Activated CD8-positive, alpha-beta memory T cell treated with anti-CD3 and anti-CD28 coated beads for 1 hour (primary cell): ENCODE results near the gene EFHD2.
"Not testable (repeated sequence)": the region's sequence is repeated elsewhere in the genome, so short reads cannot be mapped to it uniquely, and the experiment has no call there.

Experiments
- DNase-seq, 2 donors: peaks; one replicate each; pipeline ENCODE4 v3.0.0-alpha.2; 2020; ENCODE audit warnings: low read depth in 1 of 2; ENCODE audit errors: extremely low read depth in 1 of 2

EFHD2 gene

GRCh38 chr1:15449567-15449966, 39.9 kb downstream of the EFHD2 start:
- DNase-seq: no peak

DNA sequence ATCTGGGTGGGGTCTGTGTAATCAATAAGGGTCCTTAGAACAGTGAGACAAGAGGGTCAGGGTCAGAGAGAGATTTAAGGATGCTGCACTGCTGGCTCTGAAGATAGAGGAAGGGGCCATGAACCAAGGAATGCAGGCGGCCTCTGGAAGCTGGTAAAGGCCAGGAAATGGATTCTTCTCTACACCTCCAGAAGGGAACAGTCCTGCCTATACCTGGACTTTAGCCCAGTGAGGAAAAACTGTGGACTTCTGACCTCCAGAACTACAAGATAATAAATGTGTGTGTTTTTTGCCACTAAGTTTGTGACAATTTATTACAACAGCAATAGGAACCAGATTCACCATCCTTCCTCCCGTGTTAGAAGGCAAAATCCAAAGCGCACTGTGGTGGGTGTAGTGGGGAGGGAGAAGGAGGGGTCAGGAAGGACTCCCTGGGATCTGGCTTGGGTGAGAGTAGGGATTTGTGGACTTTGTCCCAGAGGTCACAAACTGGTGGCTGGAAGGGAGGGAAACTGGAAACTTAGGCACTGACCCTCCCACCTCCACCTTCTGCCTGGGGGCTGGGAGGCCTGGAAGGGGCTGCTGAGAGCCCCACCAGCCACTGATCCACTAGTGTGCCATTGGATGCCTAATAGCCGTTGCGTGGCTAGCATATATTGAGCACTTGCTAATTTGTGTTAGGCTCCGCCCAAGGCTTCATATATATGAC, 41.5 kb downstream of the EFHD2 start:
- no peak for DNase-seq

GRCh38 chr1:15452216-15452615, 42.5 kb downstream of the EFHD2 start:
- no peak for DNase-seq

DNA sequence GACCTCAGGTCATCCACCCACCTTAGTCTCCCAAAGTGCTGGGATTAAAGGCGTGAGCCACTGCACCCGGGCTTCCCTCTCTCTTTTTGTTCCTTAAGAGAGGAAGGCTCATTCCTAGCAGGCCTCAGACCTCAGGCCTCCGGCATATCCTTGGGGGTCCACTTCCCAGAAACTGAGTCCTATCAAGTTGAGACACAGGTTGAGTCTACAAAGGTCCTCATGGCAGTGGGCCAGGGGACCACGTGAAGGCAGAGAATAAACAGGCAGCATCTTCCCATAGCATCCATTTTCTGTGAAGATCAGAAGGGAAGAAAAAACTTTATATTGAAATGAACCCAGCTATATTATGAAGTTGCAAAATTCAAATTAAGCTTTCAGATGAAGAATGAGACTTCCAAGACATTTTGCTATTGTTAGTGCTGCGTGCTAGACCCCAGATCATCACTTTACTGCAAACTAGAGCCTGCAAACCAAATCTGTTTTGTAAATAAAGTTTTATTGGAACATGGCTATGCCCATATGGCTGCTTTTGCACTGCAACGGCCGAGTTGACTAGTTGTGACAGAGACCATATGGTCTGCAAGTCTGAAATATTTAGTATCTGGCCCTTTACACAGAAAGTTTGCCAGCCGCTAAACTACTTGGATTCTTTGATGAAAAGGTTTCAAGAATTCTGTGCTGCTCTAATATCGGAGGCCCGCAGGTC, 43.3 kb downstream of the EFHD2 start:
- no peak for DNase-seq

GRCh38 chr1:15453734-15454133, 44.0 kb downstream of the EFHD2 start:
- DNase-seq: no peak

GRCh38 chr1:15454256-15454655, 44.6 kb downstream of the EFHD2 start:
- no peak for DNase-seq

DNA sequence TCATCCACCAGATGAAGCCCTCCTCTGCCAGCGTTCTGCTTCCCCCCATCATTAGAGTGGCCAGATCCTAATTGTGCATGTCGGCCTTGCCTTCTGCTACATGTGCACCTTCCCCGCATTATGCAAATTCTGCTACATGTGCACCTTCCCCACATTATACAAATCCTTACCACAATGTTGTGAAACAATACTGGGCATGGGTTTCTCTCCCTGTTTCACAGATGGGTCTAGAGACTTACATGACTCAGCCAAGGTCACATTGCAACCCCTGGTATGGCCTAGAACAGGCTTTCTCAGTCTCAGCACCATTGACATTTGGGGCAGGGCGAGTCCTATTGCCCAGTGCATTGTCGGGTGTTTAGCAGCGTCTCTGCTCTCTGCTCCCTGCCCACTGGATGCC, 45.8 kb downstream of the EFHD2 start:
- no peak for DNase-seq

DNA sequence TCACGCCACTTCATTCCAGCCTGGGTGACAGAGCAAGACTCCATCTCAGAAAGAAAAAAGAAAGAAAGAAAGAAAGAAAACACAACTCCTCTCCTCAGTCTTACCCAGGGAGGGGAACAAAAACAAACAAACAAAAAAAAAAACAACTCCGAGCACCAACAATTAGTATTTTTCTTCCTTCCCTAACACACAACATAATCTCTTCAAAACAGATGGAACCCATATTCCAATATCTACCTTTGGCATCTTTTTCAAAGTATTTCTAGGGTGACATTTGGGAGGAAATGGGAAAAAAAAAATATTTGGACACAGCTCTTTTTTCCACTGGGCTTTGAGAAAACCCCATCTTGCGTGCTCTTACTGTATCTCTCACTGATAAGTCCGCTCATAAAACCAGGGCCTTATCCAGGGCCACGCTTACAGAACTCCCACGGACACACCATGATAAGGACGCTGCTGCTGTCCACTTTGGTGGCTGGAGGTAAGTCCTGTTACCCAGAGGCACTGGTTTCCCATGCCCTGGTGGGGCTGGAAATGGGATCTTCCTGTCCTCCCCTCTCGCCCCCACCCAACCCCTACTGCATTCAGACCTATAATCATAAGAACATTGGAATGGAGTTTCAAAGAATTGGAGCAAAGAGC, 46.7 kb downstream of the EFHD2 start, which contains the start of gene CELA2A:
Gene CELA2A, plus strand, starts transcription at position 420 of the 642 bp plus-strand sequence. Its CDS starts 22 bp downstream, at position 442.
- no peak for DNase-seq

DNA sequence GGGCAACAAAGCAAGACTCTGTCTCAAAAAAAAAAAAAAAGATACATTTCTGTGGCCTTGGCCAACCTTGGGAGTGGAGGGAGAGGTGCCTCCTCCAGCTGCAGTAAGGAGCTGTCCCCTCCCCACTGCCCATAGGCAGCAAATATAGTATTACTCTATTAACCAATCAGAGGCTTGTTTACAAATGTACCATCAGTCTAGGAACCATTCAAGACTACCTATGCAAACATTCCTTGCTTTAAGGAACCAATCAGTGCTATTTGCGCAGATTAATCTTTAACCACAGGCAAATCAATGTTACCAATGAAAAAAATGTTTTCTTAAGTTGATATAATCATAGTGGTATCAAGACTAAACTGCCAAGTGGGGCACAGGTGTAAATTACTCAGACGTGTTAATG, 47.9 kb downstream of the EFHD2 start:
- no peak for DNase-seq

GRCh38 chr1:15458388-15458787, 48.7 kb downstream of the EFHD2 start:
- DNase-seq: not testable (repeated sequence)

- DNase-seq: no peak
These were observed 50.4 kb downstream of the EFHD2 start for GRCh38 chr1:15459771-15460707.

- DNase-seq: no peak
These were observed 51.0 kb downstream of the EFHD2 start for GRCh38 chr1:15460708-15461095.

- DNase-seq: not testable (repeated sequence)
These were observed 53.5 kb downstream of the EFHD2 start for GRCh38 chr1:15463064-15463800.

DNA sequence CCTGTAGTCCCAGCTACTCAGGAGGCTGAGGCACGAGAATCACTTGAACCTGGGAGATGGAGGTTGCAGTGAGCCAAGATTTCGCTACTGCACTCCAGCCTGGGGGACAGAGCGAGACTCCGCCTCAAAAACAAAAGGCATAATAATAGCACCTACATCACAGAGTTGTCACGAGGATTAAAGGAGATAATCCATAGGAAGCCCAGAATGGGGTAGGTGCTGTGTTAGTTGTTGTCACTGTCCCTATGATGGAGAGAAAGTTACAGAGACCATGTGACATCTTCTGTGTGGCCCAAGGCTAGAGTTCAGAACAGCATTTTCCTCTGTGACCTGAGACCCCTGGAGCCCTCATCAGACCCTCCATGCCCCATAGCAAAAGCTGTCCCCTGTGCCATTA, 54.2 kb downstream of the EFHD2 start:
- DNase-seq: not testable (repeated sequence)

DNA sequence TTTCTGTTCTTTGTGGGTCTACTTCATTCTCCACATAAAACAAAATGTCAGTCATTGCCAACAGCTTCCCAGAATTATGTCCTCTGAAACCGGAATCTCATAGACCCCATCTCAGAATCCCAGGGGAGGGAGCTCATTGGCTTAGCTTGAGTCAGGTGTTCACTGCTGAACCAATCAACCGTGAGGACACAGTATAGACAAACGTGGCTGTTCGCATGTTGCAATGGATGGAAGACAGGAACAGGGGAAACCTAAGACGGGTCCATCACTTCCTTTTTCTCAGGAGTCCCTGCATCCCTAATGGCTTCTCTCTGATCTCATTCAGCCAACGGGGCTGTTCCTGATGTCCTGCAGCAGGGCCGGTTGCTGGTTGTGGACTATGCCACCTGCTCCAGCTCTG, 56.0 kb downstream of the EFHD2 start:
- no peak for DNase-seq

- DNase-seq: not testable (repeated sequence)
These were observed 57.4 kb downstream of the EFHD2 start for GRCh38 chr1:15466955-15467625.

DNA sequence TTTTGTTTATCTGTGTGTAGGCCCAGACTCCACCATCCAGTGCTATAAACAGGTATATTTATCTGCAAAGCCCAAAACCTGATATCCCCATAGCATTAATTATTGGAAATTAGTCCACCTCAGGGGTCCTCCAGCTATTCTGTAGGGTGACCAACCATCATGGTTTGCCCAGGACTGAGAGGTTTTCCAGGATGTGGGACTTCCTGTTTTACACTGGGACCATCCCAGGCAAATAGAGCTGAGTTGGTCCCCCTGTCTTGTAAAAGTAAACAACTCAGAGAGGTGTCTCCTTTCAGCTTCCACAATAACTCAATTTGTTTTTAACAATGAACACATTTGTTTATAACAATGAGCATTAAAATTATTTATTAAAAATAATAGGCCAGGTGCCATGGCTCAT, 58.5 kb downstream of the EFHD2 start:
- no peak for DNase-seq

DNA sequence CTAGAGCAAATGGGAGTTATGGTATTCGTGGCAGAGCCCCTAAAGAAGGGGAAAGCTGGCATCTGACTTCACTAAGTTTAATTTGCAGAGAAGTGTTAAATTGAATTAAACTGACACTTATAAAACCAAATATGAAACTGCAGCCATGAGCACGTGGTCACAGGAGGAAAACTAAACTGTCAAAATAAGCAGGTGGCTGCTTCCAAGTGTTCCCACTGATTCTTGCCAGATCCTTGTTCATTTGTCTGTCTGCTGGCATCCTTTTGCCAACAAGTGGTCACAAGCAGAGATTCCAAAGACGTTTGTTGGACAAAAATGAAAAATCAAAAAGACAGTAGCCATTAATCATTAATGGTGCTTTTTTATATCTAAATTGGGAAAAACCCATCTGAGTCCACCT, 59.7 kb downstream of the EFHD2 start:
- DNase-seq: no peak

- not testable (repeated sequence) for DNase-seq
These were observed 60.2 kb downstream of the EFHD2 start for GRCh38 chr1:15469821-15470448.
